ENCODE data around the gene PRKD1. TPM values are rescaled to one million over a fixed set of nuclear protein-coding genes. Genes with fewer than 3 reads are reported as not detected.
"Not testable (repeated sequence)": the region's sequence is repeated elsewhere in the genome, so short reads cannot be mapped to it uniquely, and the experiment has no call there.

The PRKD1 gene
- total RNA-seq, 1 donor from 2014 or later = 6.3 TPM

- DNase-seq (ENCODE audit: low spot score); ATAC-seq: not testable (repeated sequence)
Measured at GRCh38 chr14:29840369-29840892, 87.2 kb downstream of the PRKD1 start.

GRCh38 chr14:29839691-29840090 is 88.0 kb downstream of the PRKD1 start:
- not testable (repeated sequence) for DNase-seq (ENCODE audit: low spot score); ATAC-seq

DNA sequence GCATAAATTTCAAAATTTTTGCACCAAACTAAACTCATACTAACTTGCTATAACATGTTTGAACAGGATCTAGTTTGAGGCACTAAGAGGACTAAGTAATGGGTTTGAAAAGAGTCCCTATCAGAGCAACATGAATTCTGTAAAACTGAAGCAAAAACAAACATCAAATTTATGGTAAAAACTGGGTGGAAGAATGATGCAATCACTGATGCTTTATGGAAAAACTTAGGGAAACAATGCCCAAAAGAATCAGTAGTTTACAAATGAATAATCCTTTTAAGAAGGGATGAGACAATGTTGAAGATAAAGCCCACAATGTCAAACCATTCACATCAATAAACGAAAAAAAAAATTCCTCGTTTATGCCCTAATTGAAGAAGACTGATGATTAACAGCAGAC is 88.9 kb downstream of the PRKD1 start:
- ATAC-seq (no peak), DNase-seq (ENCODE audit: low spot score) (no peak)

DNA sequence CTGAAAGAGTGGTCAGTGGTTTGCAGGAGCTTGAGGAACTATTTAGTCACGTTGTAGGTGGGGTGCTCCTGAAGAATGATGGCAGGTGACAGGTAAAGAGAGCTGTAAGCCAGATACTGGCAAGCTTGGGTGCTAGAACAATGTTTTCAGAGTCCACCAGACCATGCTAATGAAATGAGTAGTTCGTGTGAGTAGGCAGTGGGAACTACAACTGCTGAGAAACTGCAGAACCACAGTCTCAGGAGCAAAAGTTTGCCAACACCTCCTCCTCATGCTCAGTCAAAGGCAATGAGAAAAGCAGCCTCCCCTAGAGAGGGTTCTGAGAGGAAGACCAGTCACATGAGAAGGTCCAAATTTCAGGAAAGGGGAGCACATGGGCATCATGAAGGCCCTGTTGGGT is 91.3 kb downstream of the PRKD1 start:
- DNase-seq (ENCODE audit: low spot score) = no peak
- no peak for ATAC-seq

DNA sequence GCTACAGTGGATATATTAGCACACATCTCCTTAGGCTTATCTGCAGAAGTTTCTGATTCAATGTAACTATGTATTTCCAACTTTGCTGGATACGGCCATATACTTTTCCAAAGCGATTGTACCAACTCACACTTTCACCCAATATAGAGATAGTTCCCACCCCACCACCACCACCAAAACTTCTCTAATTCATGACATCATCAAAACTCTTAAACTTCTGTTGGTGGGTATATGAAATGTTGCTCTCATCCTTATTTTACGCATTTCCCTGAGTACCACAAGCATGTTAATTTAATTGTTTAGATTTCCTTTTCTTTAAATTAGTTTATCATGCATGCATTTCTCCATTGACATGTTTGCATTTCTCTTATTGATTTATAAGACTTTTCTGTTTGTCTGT is 95.6 kb downstream of the PRKD1 start:
- no peak for DNase-seq (ENCODE audit: low spot score)
- ATAC-seq = no peak

- no peak for ATAC-seq
- DNase-seq (ENCODE audit: low spot score) = no peak
Measured at GRCh38 chr14:29829851-29830250, 97.8 kb downstream of the PRKD1 start.

GRCh38 chr14:29823816-29824215 is 103.8 kb downstream of the PRKD1 start:
- no peak for DNase-seq (ENCODE audit: low spot score)
- ATAC-seq = no peak

DNA sequence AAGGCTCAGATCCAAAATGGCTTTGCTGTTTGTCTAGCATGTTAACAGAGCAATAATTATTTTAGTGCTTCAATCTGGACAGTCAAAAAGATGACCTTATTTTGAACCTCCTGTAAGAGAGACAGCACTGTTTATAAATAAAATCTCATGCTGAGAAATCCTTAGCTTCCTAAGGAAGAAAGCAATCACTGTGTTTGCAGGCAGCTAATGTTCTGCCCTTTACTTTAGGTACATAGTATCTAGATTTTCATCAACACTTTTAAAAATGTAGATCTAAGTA is 105.3 kb downstream of the PRKD1 start:
- ATAC-seq = no peak
- DNase-seq (ENCODE audit: low spot score) = no peak

GRCh38 chr14:29821661-29822429 is 105.8 kb downstream of the PRKD1 start:
- DNase-seq (ENCODE audit: low spot score) = no peak
- no peak for ATAC-seq

DNA sequence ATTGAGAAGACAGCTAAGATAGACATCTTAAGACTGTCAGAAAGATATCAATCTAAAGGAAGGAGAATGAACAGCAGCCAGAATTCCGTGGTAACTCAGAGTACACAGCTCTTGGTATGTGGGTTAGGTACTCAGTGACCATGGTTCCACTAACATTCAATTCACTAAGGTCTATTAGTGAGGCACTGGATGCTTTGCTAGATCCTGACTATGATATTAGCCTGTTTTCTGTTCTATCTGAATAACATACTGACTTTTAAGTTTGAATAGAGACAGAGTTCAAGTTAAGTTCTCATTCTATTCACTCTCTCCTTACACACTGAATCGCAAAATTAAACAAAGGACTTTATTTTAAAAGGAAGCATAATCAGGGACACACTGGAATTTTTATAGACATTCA is 106.4 kb downstream of the PRKD1 start:
- no peak for ATAC-seq
- no peak for DNase-seq (ENCODE audit: low spot score)

DNA sequence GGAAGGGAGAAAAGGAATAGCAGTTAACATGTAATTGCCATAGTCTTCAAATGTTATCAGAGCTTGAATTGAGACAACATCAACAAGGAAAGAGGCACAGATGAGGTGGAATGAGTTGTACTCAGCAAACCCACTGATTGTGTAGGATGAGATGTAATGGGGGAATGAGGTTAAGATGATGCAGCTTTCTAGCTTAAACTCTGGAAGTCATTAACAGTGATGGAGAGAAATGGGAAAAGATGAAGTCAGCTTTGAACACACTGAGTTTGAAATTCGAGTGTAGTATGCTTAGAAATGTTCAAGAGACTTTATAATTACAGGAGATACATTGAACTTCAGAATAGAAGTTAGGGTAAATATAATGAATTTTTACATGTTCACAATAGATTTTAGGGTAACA is 106.9 kb downstream of the PRKD1 start:
- ATAC-seq = no peak
- DNase-seq (ENCODE audit: low spot score) = no peak

DNA sequence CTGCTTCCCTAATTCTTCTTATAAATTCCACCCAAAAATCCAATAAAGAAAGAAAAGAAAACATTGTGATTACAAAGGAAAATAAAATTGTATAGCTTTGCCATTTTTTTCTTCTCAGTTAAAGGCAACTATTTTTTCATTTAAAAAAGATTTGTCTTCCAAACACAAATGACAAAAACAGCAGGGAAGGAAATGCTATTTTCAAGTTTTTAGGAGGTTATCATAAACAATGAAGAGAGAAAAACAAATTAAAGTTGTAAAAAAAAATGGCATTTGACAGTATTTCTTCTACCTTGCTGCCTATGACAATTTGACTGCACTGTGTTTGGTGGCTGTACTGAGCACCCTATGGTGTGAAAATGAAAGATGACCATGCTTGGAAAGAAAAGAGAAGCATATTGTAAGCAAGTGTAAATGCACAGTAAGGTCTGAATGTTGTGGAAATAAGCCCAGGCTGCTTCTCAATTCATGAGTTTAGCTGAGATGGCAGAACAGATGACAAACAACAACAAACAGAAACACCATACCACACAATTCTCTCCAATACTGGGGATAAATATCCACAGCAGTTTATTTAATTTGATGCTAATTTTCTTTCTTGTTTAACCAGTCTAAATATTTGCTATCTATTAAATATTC is 109.8 kb downstream of the PRKD1 start:
- no peak for ATAC-seq
- DNase-seq (ENCODE audit: low spot score) = no peak

DNA sequence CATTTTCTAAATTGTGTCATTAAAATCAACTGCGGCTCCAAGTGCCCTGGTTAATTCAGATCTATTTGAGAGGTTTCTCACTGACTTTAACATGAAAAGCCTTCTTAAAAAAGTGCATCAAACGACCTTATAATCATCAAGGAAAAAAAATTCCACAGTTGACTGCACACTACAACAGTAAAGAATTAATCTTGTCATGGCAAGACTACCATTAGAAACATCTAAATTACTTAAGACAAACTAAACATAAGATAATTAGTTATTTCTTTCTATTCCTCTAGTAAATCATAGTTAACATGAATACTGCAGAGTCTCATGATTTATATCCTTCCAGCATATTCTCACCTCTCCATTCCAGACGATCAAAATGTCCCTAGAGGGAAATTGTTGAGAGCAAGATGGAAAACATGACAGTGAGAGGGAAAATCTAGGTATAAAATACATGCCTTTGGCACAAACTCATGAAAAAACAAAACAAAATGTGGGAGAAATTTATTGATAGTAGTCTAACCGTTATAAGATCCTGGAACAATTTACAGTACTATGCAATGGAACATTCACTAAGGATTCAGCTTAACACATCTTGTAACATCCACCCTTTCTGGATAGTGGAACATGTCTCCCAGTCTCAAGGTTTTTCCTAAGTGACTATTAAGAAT is 112.5 kb downstream of the PRKD1 start:
- ATAC-seq (no peak), DNase-seq (ENCODE audit: low spot score) (no peak)

DNA sequence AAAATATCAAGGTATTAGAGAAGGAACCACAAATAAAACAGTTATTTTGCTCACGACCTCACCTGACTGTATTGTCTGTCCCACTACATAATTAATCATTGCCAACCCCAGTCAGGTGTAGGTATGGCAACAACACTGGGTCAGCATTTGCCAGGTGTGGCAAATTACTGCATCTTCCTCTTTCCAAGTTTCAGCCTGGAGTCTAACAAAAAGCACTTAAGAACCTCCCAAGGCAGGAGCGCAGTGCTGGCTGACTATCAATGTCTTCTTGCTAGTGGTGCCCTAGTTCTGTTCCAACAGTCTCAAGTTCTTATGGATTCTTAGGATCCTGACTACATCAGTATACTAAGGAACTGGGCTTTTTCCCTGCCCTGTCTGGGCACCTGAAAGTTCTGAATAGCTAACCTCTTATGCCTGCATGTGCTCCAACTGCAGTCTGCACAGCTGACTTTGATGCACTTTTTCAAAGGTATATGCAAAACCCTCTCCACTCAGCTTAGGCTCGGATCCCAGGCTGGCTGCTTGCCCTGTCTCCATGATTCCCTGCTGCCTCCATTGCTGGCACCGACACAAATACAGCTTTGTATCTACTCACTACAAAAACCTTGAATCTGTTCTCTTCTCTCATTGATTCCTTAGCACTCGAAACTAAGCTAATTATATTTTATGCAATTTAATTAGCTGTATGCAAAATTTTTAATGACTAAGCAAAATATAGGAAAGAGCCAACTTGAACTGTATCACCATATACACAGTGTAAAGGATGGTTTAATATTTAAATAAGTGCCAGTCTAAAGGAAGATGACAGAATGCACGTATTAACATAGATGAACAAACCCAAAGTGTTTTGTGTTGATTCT is 113.3 kb downstream of the PRKD1 start:
- ATAC-seq (peak; percentile 23), DNase-seq (ENCODE audit: low spot score) (peak; percentile 49)

DNA sequence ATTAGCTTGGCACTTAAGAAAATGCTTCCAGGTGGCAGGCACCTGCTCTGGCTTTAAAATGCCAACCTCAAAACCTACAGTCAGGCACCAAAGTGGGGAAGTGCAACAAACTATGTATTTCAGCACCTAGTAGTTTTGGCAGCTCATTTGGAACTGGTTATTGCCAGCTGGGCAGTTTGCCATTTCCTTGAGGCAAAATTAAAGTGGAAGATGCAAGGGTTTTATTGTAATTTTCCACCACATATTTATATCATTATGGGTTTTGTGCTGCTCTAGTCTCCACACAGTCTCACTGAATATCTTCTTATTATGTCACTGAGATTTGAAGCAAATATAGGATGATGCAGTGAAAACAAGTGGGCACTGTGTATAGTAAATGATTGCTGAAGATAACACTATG is 117.0 kb downstream of the PRKD1 start:
- ATAC-seq (no peak), DNase-seq (ENCODE audit: low spot score) (no peak)

DNA sequence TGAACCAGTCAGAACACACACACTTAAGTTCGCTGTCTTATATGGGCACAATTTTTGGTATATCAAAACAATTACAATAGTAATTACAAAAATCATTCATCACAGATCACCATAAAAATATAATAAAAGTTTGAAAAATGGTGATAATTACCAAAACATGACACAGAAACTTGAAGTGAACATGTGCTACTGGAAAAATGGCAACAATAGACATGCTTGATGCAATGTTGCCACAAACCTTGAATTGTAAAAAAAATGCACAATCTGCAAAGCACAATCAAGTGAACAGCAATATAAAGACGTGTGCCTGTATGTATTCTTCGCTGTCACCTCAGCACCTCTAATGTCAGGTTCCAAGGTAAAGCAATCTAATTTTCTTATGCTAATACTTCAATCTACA is 117.6 kb downstream of the PRKD1 start:
- no peak for DNase-seq (ENCODE audit: low spot score)
- no peak for ATAC-seq

DNA sequence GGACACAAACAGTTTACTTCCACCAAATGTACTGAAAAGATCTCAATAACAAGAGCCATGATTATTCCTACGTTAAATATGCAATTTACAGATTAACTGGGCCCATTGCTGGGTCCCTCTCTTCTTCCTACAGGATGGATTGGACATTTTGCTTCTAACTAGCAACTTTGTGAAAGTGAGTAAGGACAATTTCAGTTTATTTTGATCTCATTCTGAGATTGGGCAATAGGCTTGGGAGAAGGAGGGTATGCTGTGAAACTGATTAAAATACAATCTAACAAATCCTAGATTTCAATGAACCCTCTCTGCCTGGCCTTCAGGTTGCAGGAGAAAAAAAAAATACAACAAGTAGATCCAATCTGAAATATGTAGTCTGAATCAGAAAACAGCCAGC is 121.5 kb downstream of the PRKD1 start:
- no peak for ATAC-seq

DNA sequence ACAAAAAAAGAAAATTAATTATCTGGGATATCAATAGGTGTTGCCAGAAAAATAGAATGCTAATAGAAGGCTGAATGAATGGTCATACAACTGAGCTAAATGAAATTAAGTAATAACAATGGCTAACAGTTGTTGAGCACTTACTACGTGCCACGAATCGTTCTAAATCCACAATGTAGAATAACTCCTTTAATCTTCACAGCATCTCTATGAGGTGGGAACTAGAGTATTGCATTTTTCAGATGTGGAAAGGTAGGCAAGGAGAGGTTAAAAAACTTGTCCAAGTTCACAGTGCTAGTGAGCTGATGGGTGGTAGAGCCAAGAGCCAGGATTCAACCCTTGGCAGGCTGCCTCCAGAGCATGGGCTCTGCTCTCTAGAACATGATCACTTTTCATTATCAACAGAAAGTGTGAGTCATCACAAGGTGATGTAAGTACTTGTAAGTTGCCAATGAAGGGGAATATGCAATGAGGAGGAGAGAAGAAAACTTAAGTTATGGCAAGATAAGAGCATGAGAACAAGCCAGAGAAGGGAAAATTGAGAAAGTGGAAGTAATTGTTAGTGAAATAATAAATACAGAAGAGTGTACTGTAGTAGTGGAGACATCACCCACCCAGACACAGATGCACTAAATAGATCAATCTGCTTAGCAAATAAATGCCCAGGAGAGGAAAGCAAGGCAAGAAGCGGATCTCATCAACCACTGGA is 122.1 kb downstream of the PRKD1 start:
- ATAC-seq (peak; percentile 78), DNase-seq (ENCODE audit: low spot score) (peak; percentile 64)

More for the DNA sequence above, 121.5 kb downstream of the PRKD1 start:
- DNase-seq (ENCODE audit: low spot score) = no peak

DNA sequence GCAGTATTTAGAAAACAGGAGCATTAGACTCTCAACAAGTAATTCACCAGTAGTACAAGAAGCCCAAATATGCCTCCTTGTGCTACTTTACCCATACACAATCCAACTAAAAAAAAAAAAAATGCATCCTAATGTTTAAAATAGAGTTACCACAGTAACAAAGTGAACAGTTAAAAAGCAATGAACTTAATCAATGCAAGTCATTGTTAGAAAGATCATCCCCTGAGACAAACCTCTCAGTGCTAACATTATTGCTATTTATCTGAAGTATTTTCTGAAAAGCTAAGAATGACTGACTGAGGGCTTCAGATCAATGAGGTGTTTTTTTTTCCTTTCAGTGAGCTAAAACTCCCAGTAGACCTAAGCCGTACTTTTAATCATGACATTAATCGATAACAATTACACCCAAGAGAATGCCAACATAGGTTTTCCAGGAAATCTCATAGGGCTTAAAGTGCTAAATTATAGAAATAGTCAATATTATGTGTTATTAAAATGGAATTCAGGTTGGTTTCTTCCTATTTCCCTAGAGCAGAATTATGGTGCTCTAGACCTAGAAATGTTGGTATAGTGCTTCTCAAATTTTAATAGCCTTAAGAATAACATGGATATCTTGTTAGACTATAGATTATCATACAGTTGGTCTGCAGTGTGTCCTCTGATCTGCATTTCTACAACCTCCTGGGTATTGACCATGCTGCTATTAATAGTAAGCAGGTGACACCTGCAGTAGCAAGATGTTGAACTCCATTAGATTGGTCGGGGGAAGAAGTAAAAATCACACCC is 123.0 kb downstream of the PRKD1 start:
- ATAC-seq (no peak), DNase-seq (ENCODE audit: low spot score) (no peak)

GRCh38 chr14:29803045-29803444 is 124.6 kb downstream of the PRKD1 start:
- no peak for DNase-seq (ENCODE audit: low spot score)
- ATAC-seq = no peak

Data from left lobe of liver (tissue), 2 donors.